Activated CD8-positive, alpha-beta T cell treated with anti-CD3 and anti-CD28 coated beads for 36 hours (primary cell): ENCODE results near the gene LPCAT1. TPM values are rescaled to one million over a fixed set of nuclear protein-coding genes. Genes with fewer than 3 reads are reported as not detected.

Source experiments
- ATAC-seq: fragments of 200-7000 bp; cut with Tn5 transposase; one replicate; pipeline ENCODE4 v1.10.0; 2021; ENCODE audit warnings: mild to moderate bottlenecking, moderate library complexity
- CTCF ChIA-PET: fragments of 350-600 bp; sonication (Branson Sonifier 250); formaldehyde crosslinking; loops from one replicate; lab custom pipeline; 2021; ENCODE audit warnings: antibody characterized with exemption; lab: Charles Lee
- POLR2A ChIA-PET: fragments of 350-600 bp; sonication (Branson Sonifier 250); formaldehyde crosslinking; loops from one replicate; lab custom pipeline; 2021; ENCODE audit warnings: antibody characterized with exemption; lab: Charles Lee
- DNase-seq: peaks from one replicate; pipeline ENCODE4 v3.0.0-alpha.2; 2020
- H3K27ac Mint-ChIP-seq: one replicate; pipeline ENCODE4 v1.8.0; 2021; ENCODE audit warnings: mild to moderate bottlenecking, mixed read lengths
- H3K27me3 Mint-ChIP-seq: one replicate; pipeline ENCODE4 v1.8.0; 2021; ENCODE audit warnings: mixed read lengths
- H3K36me3 Mint-ChIP-seq: one replicate; pipeline ENCODE4 v1.8.0; 2021; ENCODE audit warnings: low read depth, mixed read lengths
- H3K4me1 Mint-ChIP-seq: one replicate; pipeline ENCODE4 v1.8.0; 2021; ENCODE audit warnings: low read depth, mixed read lengths
- H3K4me3 Mint-ChIP-seq: one replicate; pipeline ENCODE4 v1.8.0; 2021; ENCODE audit warnings: mild to moderate bottlenecking, moderate library complexity, mixed read lengths
- H3K9me3 Mint-ChIP-seq: one replicate; pipeline ENCODE4 v1.8.0; 2021; ENCODE audit warnings: mixed read lengths
- CTCF ChIP-seq: fragments of 200-600 bp; IDR thresholded peaks from one replicate; pipeline ENCODE4 v1.8.0; 2022; ENCODE audit warnings: antibody characterized with exemption, mild to moderate bottlenecking
- intact Hi-C: fragments of 100-400 bp; cut with micrococcal nuclease; formaldehyde crosslinking; loops from one replicate; pipeline ENCODE4 v1.10.0; 2022
- total RNA-seq, 2 experiments: library from RNA; stranded (reverse); gene quantifications; one replicate each; pipeline ENCODE4 v1.2.3, GENCODE V29; 2021

LPCAT1 gene
- total RNA-seq, 2 experiments from 2014 or later, result 37.2 to 43.6 TPM

- no peak for DNase-seq
- H3K27me3 Mint-ChIP-seq, result no peaks in the 10 kb centered on the region
- TF ChIP-seq CTCF, result no peak
- H3K9me3 Mint-ChIP-seq, result no peaks in the 10 kb centered on the region
- H3K4me3 Mint-ChIP-seq, result no peak overlapping the region
- intact Hi-C loops, result no loop called here
- peak overlapping the region; percentile 47 for H3K27ac Mint-ChIP-seq
- ChIA-PET CTCF (interaction anchor here (1.0 to 1.6 kb wide), 2 partner anchors 10 to 118 kb away, joined by 4 to 6 read pairs; no protein-coding TSS in a partner anchor), POLR2A (interaction anchor here (1.5 kb wide), 1 partner anchor 37 kb away, joined by 4 read pairs; no protein-coding TSS in a partner anchor)
- H3K4me1 Mint-ChIP-seq, result peaks cover 26% of the 10 kb centered on the region
- peaks cover 6% of the 10 kb centered on the region for H3K36me3 Mint-ChIP-seq
- ATAC-seq, result no peak
Measured at GRCh38 chr5:1526681-1527131, 2.9 kb upstream of the LPCAT1 start.

GRCh38 chr5:1526190-1526631 lies 2.5 kb upstream of the LPCAT1 start:
- H3K4me3 Mint-ChIP-seq, result no peak overlapping the region

GRCh38 chr5:1525624-1526189 lies 1.9 kb upstream of the LPCAT1 start:
- H3K9me3 Mint-ChIP-seq, result no peaks in the 10 kb centered on the region
- POLR2A ChIA-PET, result interaction anchor here (1.5 kb wide), 1 partner anchor 36 kb away, joined by 4 read pairs; no protein-coding TSS in a partner anchor
- no peaks in the 10 kb centered on the region for H3K27me3 Mint-ChIP-seq
- peaks cover 33% of the 10 kb centered on the region for H3K4me1 Mint-ChIP-seq
- DNase-seq, result no peak
- H3K27ac Mint-ChIP-seq, result no peak overlapping the region
- intact Hi-C loops, result no loop called here
- peaks cover 12% of the 10 kb centered on the region for H3K36me3 Mint-ChIP-seq
- no peak overlapping the region for H3K4me3 Mint-ChIP-seq
- no peak for TF ChIP-seq CTCF
- ATAC-seq, result no peak
- CTCF ChIA-PET, result no interaction called here

More at GRCh38 chr5:1526190-1526631, 2.5 kb upstream of the LPCAT1 start:
- no peaks in the 10 kb centered on the region for H3K27me3 Mint-ChIP-seq
- no peaks in the 10 kb centered on the region for H3K9me3 Mint-ChIP-seq
- DNase-seq (no peak), ATAC-seq (no peak)
- TF ChIP-seq CTCF, result no peak
- peaks cover 30% of the 10 kb centered on the region for H3K4me1 Mint-ChIP-seq
- H3K27ac Mint-ChIP-seq, result no peak overlapping the region
- CTCF ChIA-PET, result no interaction called here
- POLR2A ChIA-PET, result interaction anchor here (1.5 kb wide), 1 partner anchor 36 kb away, joined by 4 read pairs; no protein-coding TSS in a partner anchor
- intact Hi-C loops, result no loop called here
- peaks cover 8% of the 10 kb centered on the region for H3K36me3 Mint-ChIP-seq

GRCh38 chr5:1524799-1525623 lies 1.3 kb upstream of the LPCAT1 start:
- Mint-ChIP-seq H3K4me3 (peak overlapping the region; percentile 61), H3K27ac (peak overlapping the region; percentile 72), H3K36me3 (peaks cover 14% of the 10 kb centered on the region), H3K27me3 (no peaks in the 10 kb centered on the region), H3K4me1 (peaks cover 33% of the 10 kb centered on the region), H3K9me3 (no peaks in the 10 kb centered on the region)
- ChIA-PET CTCF (interaction anchor here (1.3 to 1.9 kb wide), 3 partner anchors 11 to 120 kb away, joined by 4 to 11 read pairs (median 5); no protein-coding TSS in a partner anchor), POLR2A (interaction anchor here (1.9 kb wide), 1 partner anchor 10 kb away, joined by 14 read pairs; no protein-coding TSS in a partner anchor)
- intact Hi-C loops, result no loop called here
- ATAC-seq (no peak), DNase-seq (no peak)
- no peak for TF ChIP-seq CTCF
